ENCODE data around the gene RBFOX1. TPM values are rescaled to one million over a fixed set of nuclear protein-coding genes. Genes with fewer than 3 reads are reported as not detected.

RBFOX1 gene
- total and polyA plus RNA-seq, 10 of the 15 experiments (the other 5 are each of a cell fraction or from before 2014, with no cell fraction given), result 0.87 TPM; not detected in 9

DNA sequence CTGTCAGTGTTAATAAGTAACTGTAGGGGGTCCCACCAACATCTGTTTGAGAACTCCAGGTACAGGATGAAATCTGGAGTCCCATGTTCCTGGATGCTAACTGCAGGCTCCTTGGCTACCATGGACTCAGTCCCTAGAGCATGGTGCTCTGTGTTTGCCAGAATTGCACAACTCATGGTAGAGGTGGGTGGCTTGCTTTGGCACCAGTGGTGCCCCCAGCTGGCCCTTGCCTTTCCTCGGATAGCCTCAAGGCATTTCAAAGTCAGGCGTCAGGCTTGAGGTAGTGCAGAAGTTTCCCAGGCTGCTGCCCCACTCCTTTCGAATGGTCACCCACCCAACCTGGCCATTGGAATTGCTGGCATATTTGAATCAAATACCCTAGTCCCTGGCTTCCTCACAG is 179.9 kb downstream of the RBFOX1 start:
- Histone ChIP-seq H3K79me2 (ENCODE audit: control insufficient read depth, insufficient read depth, low read length) (no peaks in the 10 kb centered on the region), H3K9me3 (replicated peaks; ENCODE audit: control insufficient read depth, insufficient read depth, low read length) (no peaks in the 10 kb centered on the region; the same call in 2 of the 3 replicates), H3K4me2 (ENCODE audit: control insufficient read depth, insufficient read depth) (no peak overlapping the region), H3K4me1 (ENCODE audit: control insufficient read depth, insufficient read depth, low read length) (no peaks in the 10 kb centered on the region), H3K27me3 (replicated peaks in 1 of 2; ENCODE audit: control insufficient read depth in 2 of 2, insufficient read depth in 2 of 2, low read length in 1 of 2) (no peaks in the 10 kb centered on the region), H2AFZ (ENCODE audit: control insufficient read depth, low read depth, low read length) (no peak overlapping the region), H3K9ac (ENCODE audit: control insufficient read depth, insufficient read depth, low read length) (no peak overlapping the region), H3K36me3 (ENCODE audit: control insufficient read depth in 2 of 2, insufficient read depth in 2 of 2, low read length in 1 of 2) (no peaks in the 10 kb centered on the region), H3K4me3 (no peak overlapping the region), H3K27ac (ENCODE audit: control insufficient read depth, insufficient read depth) (no peak overlapping the region), H4K20me1 (ENCODE audit: control insufficient read depth, insufficient read depth) (no peaks in the 10 kb centered on the region)
- no peak for FAIRE-seq
- WGBS (ENCODE audit: insufficient coverage, insufficient replicate concordance, low lambda C conversion rate, missing lambda C conversion rate), result 33% methylated on average over 3 of the region's 3 CpGs
- intact Hi-C loops (cut with micrococcal nuclease; ENCODE audit: unreplicated experiment) (no loop called here), in situ Hi-C loops (cut with MboI) (no loop called here)
- ChIA-PET CTCF (no interaction called here), POLR2A (no interaction called here), RAD21 (ENCODE audit: unreplicated experiment) (no interaction called here), SMC1A (ENCODE audit: uncharacterized antibody, unreplicated experiment) (interaction anchor here (0.8 kb wide), 1 partner anchor 101 kb away, joined by 3 read pairs; no protein-coding TSS in a partner anchor)
- BruUV-seq (replicated peaks), result no TSS peak
- TF ChIP-seq BMI1 (IDR thresholded peaks at IDR 0.05; ENCODE audit: borderline replicate concordance) (no peak), CHD1 (IDR thresholded peaks at IDR 0.05; ENCODE audit: low read depth, low read length) (no peak), SPI1 (IDR thresholded peaks at IDR 0.05; ENCODE audit: borderline replicate concordance, insufficient read depth, low read depth, low read length) (no peak), NR2C1 (IDR thresholded peaks at IDR 0.05) (no peak), MEF2A (IDR thresholded peaks at IDR 0.05; ENCODE audit: insufficient read depth, low read depth, low read length) (no peak), DPF2 (IDR thresholded peaks at IDR 0.05) (no peak), SRF (IDR thresholded peaks at IDR 0.05; ENCODE audit: low read depth in 2 of 2, low read length in 2 of 2) (no peak), PAX5 (IDR thresholded peaks at IDR 0.05; ENCODE audit: borderline replicate concordance, low read depth, low read length) (no peak), POLR2AphosphoS2 (IDR thresholded peaks at IDR 0.05; ENCODE audit: low read depth, low read length) (no peak), GATAD2B (conservative IDR thresholded peaks at IDR 0.05; ENCODE audit: low read depth) (no peak), ZNF24 (IDR thresholded peaks at IDR 0.05) (no peak), CEBPB (IDR thresholded peaks at IDR 0.05; ENCODE audit: borderline replicate concordance in 1 of 2, low read depth in 2 of 2, low read length in 2 of 2) (no peak), SREBF1 (IDR thresholded peaks at IDR 0.05; ENCODE audit: low read length) (no peak), SKIL (IDR thresholded peaks at IDR 0.05; ENCODE audit: low read depth, poor library complexity, severe bottlenecking) (no peak)
- TF ChIP-seq, protein P1, sequence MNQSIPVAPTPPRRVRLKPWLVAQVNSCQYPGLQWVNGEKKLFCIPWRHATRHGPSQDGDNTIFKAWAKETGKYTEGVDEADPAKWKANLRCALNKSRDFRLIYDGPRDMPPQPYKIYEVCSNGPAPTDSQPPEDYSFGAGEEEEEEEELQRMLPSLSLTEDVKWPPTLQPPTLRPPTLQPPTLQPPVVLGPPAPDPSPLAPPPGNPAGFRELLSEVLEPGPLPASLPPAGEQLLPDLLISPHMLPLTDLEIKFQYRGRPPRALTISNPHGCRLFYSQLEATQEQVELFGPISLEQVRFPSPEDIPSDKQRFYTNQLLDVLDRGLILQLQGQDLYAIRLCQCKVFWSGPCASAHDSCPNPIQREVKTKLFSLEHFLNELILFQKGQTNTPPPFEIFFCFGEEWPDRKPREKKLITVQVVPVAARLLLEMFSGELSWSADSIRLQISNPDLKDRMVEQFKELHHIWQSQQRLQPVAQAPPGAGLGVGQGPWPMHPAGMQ (IDR thresholded peaks at IDR 0.05; ENCODE audit: borderline replicate concordance), result no peak
- TF ChIP-seq, protein P2, sequence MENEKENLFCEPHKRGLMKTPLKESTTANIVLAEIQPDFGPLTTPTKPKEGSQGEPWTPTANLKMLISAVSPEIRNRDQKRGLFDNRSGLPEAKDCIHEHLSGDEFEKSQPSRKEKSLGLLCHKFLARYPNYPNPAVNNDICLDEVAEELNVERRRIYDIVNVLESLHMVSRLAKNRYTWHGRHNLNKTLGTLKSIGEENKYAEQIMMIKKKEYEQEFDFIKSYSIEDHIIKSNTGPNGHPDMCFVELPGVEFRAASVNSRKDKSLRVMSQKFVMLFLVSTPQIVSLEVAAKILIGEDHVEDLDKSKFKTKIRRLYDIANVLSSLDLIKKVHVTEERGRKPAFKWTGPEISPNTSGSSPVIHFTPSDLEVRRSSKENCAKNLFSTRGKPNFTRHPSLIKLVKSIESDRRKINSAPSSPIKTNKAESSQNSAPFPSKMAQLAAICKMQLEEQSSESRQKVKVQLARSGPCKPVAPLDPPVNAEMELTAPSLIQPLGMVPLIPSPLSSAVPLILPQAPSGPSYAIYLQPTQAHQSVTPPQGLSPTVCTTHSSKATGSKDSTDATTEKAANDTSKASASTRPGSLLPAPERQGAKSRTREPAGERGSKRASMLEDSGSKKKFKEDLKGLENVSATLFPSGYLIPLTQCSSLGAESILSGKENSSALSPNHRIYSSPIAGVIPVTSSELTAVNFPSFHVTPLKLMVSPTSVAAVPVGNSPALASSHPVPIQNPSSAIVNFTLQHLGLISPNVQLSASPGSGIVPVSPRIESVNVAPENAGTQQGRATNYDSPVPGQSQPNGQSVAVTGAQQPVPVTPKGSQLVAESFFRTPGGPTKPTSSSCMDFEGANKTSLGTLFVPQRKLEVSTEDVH (IDR thresholded peaks at IDR 0.05; ENCODE audit: low read depth, partially characterized antibody), result no peak
- no peak for ATAC-seq
- no peak for DNase-seq (ENCODE audit: low read depth, low spot score)

All from GM12878 (cell line).